ACHN (cell line): ENCODE data around the gene VEGFB.

Experiments
- DNase-seq: peaks from one replicate; pipeline ENCODE4 v3.0.0-alpha.2; 2015
- in situ Hi-C: cut with HindIII; loops from 2 replicates; pipeline ENCODE4 v1.10.0; 2017; ENCODE audit warnings: low sequenced_read_pairs, low pct_ligation_motif_present, low pct_unique_long_range_greater_than_20kb

The VEGFB gene

DNA sequence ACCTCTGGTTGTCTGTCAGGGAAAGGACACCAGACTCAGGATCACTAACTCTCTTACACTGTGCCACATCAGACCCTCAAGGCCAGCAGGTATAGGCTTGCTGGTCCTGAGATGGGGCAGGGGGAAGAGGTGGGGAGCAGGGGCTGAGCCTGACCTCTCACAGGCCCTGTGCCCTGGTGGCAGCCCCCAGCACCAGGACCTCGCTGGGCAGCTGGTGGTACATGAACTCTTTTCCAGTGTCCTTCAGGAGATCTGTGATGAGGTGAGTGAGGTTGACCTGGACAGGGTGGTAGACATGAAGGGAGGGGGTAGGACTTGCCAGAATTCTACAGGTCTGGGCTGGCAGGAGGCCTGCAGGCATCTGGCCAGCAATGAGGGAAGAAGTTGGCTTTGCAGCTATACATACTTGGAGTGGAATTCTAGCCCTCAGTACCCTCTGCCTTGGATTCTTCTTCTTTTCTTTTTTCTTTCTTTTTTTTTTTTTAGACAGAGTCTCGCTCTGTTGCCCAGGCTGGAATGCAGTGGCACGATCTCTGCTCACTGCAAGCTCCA lies 6.9 kb upstream of the VEGFB start:
- in situ Hi-C loops, result no loop called here
- DNase-seq, result no peak

DNA sequence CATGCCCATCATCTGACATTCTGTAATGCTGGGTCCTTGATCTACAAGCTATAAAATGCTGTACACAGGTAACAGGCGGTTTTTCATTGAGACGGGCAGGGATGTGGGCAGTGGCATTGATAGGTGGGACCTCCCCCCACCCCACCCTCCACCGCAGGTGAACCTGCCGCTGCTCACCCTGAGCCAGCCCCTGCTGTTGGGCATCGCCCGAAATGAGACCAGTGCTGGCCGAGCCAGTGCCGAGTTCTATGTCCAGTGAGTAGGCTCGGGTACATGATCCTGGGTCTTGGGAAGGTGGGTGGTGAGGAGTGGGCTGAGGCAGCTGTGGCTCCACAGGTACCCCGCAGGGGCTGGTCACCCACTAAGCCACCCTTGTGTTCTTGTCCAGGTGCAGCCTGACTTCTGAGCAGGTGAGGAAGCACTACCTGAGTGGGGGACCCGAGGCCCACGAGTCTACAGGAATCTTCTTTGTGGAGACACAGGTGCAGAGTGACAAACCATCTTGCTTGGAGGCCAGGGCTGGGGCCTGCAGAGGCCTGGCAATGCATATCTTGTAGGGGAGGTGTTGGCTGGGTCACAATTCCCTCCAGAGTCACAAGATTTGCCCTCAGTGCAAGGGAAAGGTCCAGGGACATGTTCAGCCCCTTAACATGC lies 5.2 kb upstream of the VEGFB start:
- DNase-seq, result no peak

GRCh38 chr11:64229744-64230170 lies 4.6 kb upstream of the VEGFB start:
- in situ Hi-C loops, result no loop called here

More for the DNA sequence above, 5.2 kb upstream of the VEGFB start:
- in situ Hi-C loops, result no loop called here

DNA sequence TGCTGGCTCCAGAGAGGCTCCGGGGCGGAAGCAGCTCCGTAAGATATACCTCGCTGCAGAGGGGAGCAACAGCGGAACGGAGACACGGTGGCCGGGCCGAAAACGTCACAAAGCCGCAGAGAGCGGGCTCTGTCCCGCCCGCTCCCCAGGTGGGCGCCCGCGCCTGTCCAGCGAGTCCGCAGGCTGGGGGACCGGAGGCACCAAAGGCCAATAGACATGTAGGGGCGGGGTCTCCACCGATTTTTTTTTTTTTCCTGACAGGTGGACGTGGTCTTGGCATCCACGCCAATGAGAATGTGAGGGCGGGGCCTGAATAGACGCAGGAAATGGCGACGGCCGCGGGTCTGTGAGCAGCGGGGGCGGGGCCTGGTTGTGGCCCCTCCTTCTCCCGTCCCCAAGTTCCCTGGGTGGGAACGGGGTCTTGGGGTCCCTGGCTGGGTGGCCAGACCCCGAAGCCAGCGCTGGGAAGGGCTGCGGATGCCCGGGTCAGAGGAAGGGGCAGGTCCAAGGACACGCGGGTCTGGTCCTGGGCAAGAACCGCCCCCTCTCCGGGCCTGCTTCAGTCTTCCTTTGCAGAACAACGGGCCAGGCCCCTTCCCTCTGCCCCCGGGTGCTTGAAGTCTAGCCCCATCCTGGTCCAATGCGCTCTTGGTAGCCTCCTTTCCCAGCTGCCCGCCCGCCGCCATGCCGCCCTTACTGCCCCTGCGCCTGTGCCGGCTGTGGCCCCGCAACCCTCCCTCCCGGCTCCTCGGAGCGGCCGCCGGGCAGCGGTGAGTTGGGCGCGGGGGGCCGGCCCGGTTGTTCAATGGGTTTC lies 4.0 kb upstream of the VEGFB start, which contains the start of gene DNAJC4:
Gene DNAJC4, plus strand, starts transcription at position 378 of the 814 bp plus-strand sequence. Its CDS starts 307 bp downstream, at position 685.
- peak; percentile 92 for DNase-seq
- in situ Hi-C loops, result no loop called here

More at GRCh38 chr11:64229744-64230170, 4.6 kb upstream of the VEGFB start:
- no peak for DNase-seq

- DNase-seq, result no peak
- in situ Hi-C loops, result no loop called here
These were observed 3.4 kb upstream of the VEGFB start for GRCh38 chr11:64230985-64231365.

GRCh38 chr11:64231546-64231945 lies 2.8 kb upstream of the VEGFB start:
- in situ Hi-C loops, result no loop called here
- no peak for DNase-seq

DNA sequence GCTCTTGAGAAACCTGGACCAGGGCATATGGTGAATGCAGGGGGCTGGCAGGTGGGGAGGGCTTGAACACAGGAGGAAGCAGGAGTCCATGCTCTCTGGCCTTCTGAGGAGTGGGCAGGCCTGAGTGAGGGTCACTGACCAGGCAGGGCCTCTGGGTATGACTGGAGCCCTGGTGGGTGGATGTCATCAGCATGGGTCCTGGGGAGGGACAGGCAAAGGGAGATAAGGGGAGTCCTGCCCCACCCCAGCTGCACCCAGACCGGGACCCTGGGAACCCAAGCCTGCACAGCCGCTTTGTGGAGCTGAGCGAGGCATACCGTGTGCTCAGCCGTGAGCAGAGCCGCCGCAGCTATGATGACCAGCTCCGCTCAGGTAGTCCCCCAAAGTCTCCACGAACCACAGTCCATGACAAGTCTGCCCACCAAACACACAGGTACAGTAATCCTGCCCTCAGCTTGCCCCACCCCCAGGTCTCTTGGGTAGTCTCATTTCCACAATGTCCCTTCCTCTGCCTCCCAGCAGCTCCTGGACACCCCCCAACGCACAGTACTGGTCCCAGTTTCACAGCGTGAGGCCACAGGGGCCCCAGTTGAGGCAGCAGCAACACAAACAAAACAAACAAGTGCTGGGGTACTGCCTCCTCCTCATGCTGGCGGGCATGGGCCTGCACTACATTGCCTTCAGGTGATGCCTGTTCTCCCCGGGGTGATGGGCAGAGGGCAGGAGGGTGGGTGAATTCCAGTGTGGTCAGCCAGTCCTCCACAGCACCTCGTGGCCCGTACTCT lies 2.0 kb upstream of the VEGFB start:
- DNase-seq, result no peak
- in situ Hi-C loops, result no loop called here

GRCh38 chr11:64232967-64233315 lies 1.4 kb upstream of the VEGFB start:
- in situ Hi-C loops, result no loop called here
- DNase-seq, result no peak

DNA sequence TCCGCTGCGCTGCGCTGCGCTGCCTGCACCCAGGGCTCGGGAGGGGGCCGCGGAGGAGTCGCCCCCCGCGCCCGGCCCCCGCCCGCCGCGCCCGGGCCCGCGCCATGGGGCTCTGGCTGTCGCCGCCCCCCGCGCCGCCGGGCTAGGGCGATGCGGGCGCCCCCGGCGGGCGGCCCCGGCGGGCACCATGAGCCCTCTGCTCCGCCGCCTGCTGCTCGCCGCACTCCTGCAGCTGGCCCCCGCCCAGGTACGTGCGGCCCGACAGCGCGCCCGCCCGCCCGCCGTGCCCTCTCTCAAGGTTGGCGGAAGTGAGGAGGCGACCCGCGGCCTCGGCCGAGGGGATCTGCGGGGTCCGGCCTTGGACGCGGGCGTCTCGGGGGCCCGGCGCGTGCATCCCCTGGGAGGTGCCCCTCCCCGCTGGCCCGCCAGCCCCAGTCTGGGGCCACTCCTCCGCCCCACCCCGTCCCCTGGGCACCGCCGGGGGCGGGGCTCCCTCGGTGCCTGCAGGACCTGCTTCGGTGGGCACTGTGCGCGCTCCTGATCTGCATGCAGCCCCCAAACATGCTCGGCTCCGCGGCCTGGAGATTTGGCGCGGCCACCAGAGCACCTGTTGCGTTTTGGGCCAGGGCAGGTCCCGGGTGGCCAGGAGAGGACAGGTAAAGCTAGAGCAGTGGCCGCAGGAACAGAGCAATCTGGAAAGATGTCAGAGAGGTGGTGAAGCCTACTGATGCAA lies 429 bp downstream of the VEGFB start:
- in situ Hi-C loops, result no loop called here
- DNase-seq, result peak; percentile 41

DNA sequence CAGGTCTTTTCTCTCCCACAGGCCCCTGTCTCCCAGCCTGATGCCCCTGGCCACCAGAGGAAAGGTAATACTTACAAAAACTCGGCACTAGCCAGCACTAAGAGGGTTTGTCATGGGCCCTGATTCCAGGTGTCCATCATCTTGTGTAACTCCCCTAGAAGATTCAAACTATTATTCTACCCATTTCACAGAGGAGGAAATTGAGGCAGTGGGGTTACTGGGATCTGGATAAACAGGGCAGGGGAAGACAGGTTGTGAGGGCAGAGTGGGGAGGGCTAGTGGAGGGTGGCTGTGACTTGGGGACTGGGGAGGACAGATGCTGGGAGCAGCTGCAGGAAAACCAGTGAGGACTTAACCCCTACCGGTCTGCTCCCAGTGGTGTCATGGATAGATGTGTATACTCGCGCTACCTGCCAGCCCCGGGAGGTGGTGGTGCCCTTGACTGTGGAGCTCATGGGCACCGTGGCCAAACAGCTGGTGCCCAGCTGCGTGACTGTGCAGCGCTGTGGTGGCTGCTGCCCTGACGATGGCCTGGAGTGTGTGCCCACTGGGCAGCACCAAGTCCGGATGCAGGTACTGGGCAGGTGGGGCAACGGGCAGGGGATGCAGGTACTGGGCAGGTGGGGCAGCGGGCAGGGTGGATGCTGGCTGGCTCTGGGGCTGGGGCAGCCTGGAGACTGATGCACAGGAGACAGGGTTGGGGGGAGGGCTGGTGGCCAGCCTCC lies 1.2 kb downstream of the VEGFB start:
- no peak for DNase-seq
- in situ Hi-C loops, result no loop called here

DNA sequence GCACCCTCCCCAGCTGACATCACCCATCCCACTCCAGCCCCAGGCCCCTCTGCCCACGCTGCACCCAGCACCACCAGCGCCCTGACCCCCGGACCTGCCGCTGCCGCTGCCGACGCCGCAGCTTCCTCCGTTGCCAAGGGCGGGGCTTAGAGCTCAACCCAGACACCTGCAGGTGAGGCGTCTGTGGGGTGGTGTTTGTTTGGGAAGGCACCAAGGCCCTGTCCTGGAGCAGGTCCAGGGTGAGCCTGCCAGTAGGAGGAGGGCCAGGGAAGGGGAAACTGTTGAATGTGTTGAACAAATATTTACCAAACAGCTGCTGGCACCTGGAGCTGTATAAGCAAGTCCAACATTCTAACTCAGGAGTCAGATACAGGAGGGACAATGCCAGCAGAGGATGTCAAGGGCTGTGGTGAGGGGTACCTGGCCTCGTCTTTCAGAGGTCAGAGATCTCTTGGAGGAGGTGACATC lies 3.1 kb downstream of the VEGFB start:
- DNase-seq, result no peak
- in situ Hi-C loops, result no loop called here

DNA sequence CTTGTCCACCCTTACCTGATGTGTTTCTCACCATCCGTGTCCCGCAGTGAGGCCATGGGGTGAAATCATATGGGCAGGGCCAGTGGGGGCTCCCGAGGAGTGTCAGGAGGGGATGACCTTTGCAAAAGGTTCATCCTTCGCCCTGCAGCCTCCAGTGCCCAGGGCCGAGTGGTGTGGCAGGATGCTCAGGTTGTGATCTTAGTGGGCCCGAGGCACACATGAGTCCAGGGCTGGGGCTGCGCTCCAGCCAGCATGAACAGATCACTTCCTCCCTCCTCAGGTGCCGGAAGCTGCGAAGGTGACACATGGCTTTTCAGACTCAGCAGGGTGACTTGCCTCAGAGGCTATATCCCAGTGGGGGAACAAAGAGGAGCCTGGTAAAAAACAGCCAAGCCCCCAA lies 3.7 kb downstream of the VEGFB start:
- in situ Hi-C loops, result no loop called here
- DNase-seq, result no peak

GRCh38 chr11:64238999-64239398 lies 4.6 kb downstream of the VEGFB start:
- DNase-seq, result no peak
- in situ Hi-C loops, result no loop called here

- DNase-seq, result no peak
- in situ Hi-C loops, result no loop called here
These were observed 5.5 kb downstream of the VEGFB start for GRCh38 chr11:64239662-64240434.

DNA sequence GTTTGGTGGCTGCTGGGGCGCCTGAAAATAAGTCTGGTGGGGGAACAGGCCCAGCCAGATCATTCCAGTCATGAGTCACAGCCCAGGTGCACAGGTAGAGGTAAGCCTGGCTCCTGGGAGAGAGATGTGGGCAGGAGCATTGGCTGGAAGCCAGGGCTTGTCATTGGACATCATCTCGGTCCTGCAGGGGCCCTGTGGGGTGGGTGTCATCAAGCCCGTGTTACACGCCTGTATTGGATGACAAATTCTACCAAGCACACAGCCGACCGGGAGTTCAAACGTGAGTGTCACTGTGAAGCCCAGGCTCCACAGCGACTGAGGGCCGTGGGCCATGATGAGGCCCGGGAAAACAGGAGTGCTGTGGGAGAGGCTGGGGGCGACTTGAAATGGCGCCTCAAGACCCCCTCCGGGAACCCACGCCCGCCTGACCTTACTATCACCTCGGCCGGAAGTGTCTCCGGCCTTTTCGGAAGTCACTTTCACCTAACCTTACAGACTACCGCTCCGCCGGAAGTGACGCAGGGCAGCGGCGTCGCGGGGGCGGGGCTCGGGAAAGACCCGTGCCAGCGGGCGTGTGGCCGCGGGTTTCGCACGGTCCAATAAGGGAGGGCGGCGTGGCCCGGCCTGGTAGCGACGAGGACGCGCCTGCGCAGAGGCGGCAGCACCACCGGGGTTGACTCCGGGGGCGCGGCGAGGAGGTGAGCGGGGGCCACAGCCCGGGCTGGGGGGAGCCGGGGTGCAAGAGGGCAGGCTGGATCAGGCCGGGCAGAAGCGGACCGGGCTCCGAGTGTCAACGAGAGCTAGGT lies 6.3 kb downstream of the VEGFB start, which contains the start of gene FKBP2:
Gene FKBP2, plus strand, starts transcription at position 661 of the 806 bp plus-strand sequence. CDS start 1,293 bp downstream, outside the sequence.
- in situ Hi-C loops, result no loop called here
- peak; percentile 94 for DNase-seq

DNA sequence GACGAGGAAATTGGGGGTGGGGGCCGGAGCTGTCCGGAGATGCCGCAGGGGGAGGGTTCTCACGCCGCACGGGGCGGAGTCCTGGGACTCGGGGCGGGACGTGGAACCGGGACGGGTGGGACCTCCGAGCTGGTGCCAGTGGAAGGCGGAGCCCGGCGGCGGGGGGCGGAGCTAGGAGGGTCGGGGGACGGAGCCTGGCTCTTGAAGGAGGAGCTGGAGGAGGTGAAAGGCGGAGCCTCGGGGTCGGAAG lies 6.8 kb downstream of the VEGFB start:
- DNase-seq, result peak; percentile 96
- in situ Hi-C loops, result no loop called here
